CD4-positive, alpha-beta memory T cell (primary cell): ENCODE measurements around the gene ACBD4. TPM values are rescaled to one million over a fixed set of nuclear protein-coding genes. Genes with fewer than 3 reads are reported as not detected.

ENCODE experiments used
- CTCF ChIA-PET: fragments of 350-600 bp; sonication (Branson Sonifier 250); formaldehyde crosslinking; loops from one replicate; lab custom pipeline; 2021; ENCODE audit warnings: inconsistent platforms; ENCODE audit not compliant: partially characterized antibody; lab: Charles Lee
- POLR2A ChIA-PET: fragments of 350-600 bp; sonication (Branson Sonifier 250); formaldehyde crosslinking; loops from one replicate; lab custom pipeline; 2021; ENCODE audit not compliant: partially characterized antibody; lab: Charles Lee
- DNase-seq, 5 donors: peaks; one replicate each; pipeline versions ENCODE4 v3.0.0 to v3.0.0-alpha.2; 2020 to 2022; ENCODE audit warnings: mixed read lengths in 1 of 5
- H3K27ac ChIP-seq: one replicate; pipeline ENCODE4 v1.7.0; 2013; ENCODE audit warnings: low read depth, low read length
- H3K27me3 ChIP-seq: 2 replicates; pipeline ENCODE4 v1.7.0; 2013; ENCODE audit warnings: mild to moderate bottlenecking, low read length, moderate library complexity; ENCODE audit not compliant: insufficient read depth
- H3K36me3 ChIP-seq: 2 replicates; pipeline ENCODE4 v1.7.0; 2013; ENCODE audit warnings: mild to moderate bottlenecking, low read length, moderate library complexity; ENCODE audit not compliant: insufficient read depth
- H3K4me1 ChIP-seq: 2 replicates; pipeline ENCODE4 v1.7.0; 2013; ENCODE audit warnings: mild to moderate bottlenecking, low read length, moderate library complexity; ENCODE audit not compliant: insufficient read depth
- H3K4me3 ChIP-seq, 2 donors: one replicate each; pipeline ENCODE4 v1.7.0; 2013; ENCODE audit warnings: low read length in 2 of 2, mild to moderate bottlenecking in 1 of 2
- H3K9me3 ChIP-seq, 2 donors: one replicate each; pipeline ENCODE4 v1.7.0; 2013; ENCODE audit warnings: low read length in 2 of 2, control low read depth in 1 of 2; ENCODE audit not compliant: control insufficient read depth in 1 of 2
- H3K27ac Mint-ChIP-seq, 7 donors: one replicate each; pipeline ENCODE4 v1.8.0; 2020 to 2021; ENCODE audit warnings: mixed read lengths in 7 of 7, mild to moderate bottlenecking in 6 of 7, inconsistent platforms in 3 of 7, moderate library complexity in 3 of 7
- H3K27me3 Mint-ChIP-seq, 2 donors: one replicate each; pipeline ENCODE4 v1.8.0; 2020 to 2021; ENCODE audit warnings: mixed read lengths in 2 of 2
- H3K36me3 Mint-ChIP-seq, 2 donors: one replicate each; pipeline ENCODE4 v1.8.0; 2020 to 2021; ENCODE audit warnings: mixed read lengths in 2 of 2, inconsistent platforms in 1 of 2, mild to moderate bottlenecking in 1 of 2
- H3K4me1 Mint-ChIP-seq, 4 donors: one replicate each; pipeline ENCODE4 v1.8.0; 2020 to 2021; ENCODE audit warnings: mixed read lengths in 4 of 4, mild to moderate bottlenecking in 1 of 4
- H3K4me3 Mint-ChIP-seq, 8 donors: one replicate each; pipeline ENCODE4 v1.8.0; 2020 to 2021; ENCODE audit warnings: mixed read lengths in 8 of 8, mild to moderate bottlenecking in 7 of 8, moderate library complexity in 6 of 8, inconsistent platforms in 3 of 8
- H3K9me3 Mint-ChIP-seq, 8 donors: one replicate each; pipeline ENCODE4 v1.8.0; 2020 to 2021; ENCODE audit warnings: mixed read lengths in 8 of 8, mild to moderate bottlenecking in 5 of 8, inconsistent platforms in 3 of 8, moderate library complexity in 1 of 8
- intact Hi-C: fragments of 100-400 bp; cut with micrococcal nuclease; formaldehyde crosslinking; loops from one replicate; pipeline ENCODE4 v1.15.1; 2023
- polyA plus RNA-seq, 2 donors: library from polyadenylated mRNA; unstranded; fragments of 300-500 nt; fragmentation: Illumina TruSeq; gene quantifications; one replicate each; pipeline ENCODE4 v1.2.3, GENCODE V29; 2021
- total RNA-seq, 2 experiments: library from RNA; stranded (reverse); gene quantifications; one replicate each; pipeline ENCODE4 v1.2.3, GENCODE V29; 2021

The ACBD4 gene
- total and polyA plus RNA-seq, 4 experiments from 2014 or later: 10.3 to 48.1 (median 26.2) TPM

DNA sequence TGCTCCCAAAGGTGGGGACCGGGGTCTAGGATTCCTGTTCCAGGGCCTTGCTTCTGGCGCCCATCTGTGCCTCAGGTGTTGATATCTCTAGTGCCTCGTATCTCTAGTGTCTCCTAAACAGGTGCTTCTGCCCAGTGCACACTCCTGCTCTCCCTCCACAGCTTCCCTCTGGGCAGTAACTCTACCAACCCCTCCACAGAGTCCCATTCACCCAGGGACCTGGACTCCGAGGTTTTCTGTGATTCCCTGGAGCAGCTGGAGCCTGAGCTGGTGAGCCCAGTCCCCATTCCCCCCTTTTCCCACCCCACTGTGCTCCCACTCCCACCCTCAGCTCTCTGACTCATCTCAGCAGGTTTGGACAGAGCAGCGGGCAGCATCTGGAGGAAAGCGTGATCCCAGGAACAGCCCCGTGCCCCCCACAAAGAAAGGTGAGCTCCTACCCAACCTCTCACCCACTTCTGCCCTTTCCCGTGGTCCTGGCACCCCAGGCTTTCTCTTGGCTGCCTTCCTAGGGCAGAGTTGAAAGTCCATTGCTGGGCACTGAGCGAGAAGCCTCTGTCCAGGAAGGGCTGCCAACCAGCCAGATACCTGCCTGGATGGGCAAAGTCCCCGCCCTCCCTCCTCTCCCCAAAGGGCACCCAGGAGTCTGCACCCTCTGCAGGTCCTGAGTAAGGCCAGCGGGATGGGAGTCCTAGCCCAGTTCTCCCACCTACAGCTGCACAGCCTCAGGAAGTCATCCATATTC is 2.2 kb downstream of the ACBD4 start:
- H3K27ac ChIP-seq: no peak overlapping the region
- H3K4me3 Mint-ChIP-seq: peak overlapping the region in 2 of 8 donors; percentile 6 to 36
- peak overlapping the region in 2 of 7 donors; percentile 35 to 78 for H3K27ac Mint-ChIP-seq

GRCh38 chr17:45138911-45139532 is 3.5 kb downstream of the ACBD4 start:
- CTCF ChIA-PET: interaction anchor here (1.6 to 14.3 kb wide), 3 partner anchors 15 to 59 kb away, joined by 16 to 552 read pairs (median 37); partner anchors contain the start of genes HEXIM1 and HEXIM2
- DNase-seq: peak in 1 of 5 donors; percentile 11
- intact Hi-C loops: no loop called here

More for the DNA sequence above, 2.2 kb downstream of the ACBD4 start:
- DNase-seq: no peak
- Histone ChIP-seq H3K36me3 (no peaks in the 10 kb centered on the region), H3K9me3 (no peaks in the 10 kb centered on the region), H3K27me3 (no peaks in the 10 kb centered on the region), H3K4me1 (peaks cover 32% of the 10 kb centered on the region), H3K4me3 (no peak overlapping the region)
- Mint-ChIP-seq H3K9me3 (no peaks in the 10 kb centered on the region), H3K4me1 (peaks cover 15 to 49% (median 29%) of the 10 kb centered on the region in 4 donors), H3K27me3 (no peaks in the 10 kb centered on the region), H3K36me3 (peaks cover 0 to 10% of the 10 kb centered on the region in 2 donors)
- intact Hi-C loops: no loop called here
- ChIA-PET POLR2A (interaction anchor here (2.5 to 9.3 kb wide), 3 partner anchors 12 to 24 kb away, joined by 10 to 243 read pairs (median 41); partner anchors contain the start of genes HEXIM1 and HEXIM2), CTCF (interaction anchor here (1.6 to 14.3 kb wide), 2 partner anchors 17 to 60 kb away, joined by 16 to 552 read pairs; partner anchors contain the start of genes HEXIM1 and HEXIM2)

DNA sequence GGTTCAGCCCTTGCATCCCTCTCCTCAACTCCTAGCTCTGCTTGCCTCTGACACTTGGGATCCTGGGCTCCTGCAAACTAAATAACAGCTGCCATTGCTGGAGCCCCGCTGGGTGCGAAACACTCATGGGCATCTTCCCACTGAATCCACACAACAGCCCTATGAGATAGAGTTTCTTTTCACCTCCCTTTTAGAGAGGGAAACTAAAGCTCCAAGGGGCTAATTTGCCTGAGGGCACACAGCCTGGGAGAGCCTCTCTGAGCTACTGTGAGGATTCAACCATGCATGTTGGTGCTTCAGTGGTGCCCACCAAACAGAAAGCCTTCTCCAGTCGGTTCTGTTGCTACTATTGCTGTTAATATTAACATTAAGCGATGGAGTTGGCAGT is 4.0 kb downstream of the ACBD4 start:
- intact Hi-C loops: no loop called here
- Mint-ChIP-seq H3K36me3 (peaks cover 0 to 8% of the 10 kb centered on the region in 2 donors), H3K27me3 (no peaks in the 10 kb centered on the region), H3K4me3 (peak overlapping the region in 1 of 8 donors; percentile 4), H3K27ac (peak overlapping the region in 1 of 7 donors; percentile 70), H3K4me1 (peaks cover 13 to 53% (median 29%) of the 10 kb centered on the region in 4 donors), H3K9me3 (no peaks in the 10 kb centered on the region)
- Histone ChIP-seq H3K36me3 (no peaks in the 10 kb centered on the region), H3K27me3 (no peaks in the 10 kb centered on the region), H3K9me3 (no peaks in the 10 kb centered on the region), H3K4me3 (no peak overlapping the region), H3K27ac (no peak overlapping the region), H3K4me1 (peaks cover 40% of the 10 kb centered on the region)
- no peak for DNase-seq
- ChIA-PET POLR2A (interaction anchor here (2.5 to 9.3 kb wide), 2 partner anchors 10 to 22 kb away, joined by 10 to 243 read pairs; partner anchors contain the start of genes HEXIM1 and HEXIM2), CTCF (interaction anchor here (3.2 to 14.3 kb wide), 2 partner anchors 15 to 58 kb away, joined by 37 to 552 read pairs; partner anchors contain the start of genes HEXIM1 and HEXIM2)

More at GRCh38 chr17:45138911-45139532, 3.5 kb downstream of the ACBD4 start:
- Mint-ChIP-seq H3K27ac (peak overlapping the region in 1 of 7 donors; percentile 70), H3K4me1 (peaks cover 13 to 51% (median 28%) of the 10 kb centered on the region in 4 donors), H3K9me3 (no peaks in the 10 kb centered on the region), H3K36me3 (peaks cover 0 to 8% of the 10 kb centered on the region in 2 donors), H3K27me3 (no peaks in the 10 kb centered on the region), H3K4me3 (no peak overlapping the region)
- Histone ChIP-seq H3K4me3 (no peak overlapping the region), H3K36me3 (no peaks in the 10 kb centered on the region), H3K4me1 (peaks cover 35% of the 10 kb centered on the region), H3K9me3 (no peaks in the 10 kb centered on the region), H3K27me3 (no peaks in the 10 kb centered on the region), H3K27ac (no peak overlapping the region)
- POLR2A ChIA-PET: interaction anchor here (2.5 to 9.3 kb wide), 2 partner anchors 11 to 22 kb away, joined by 10 to 243 read pairs; partner anchors contain the start of genes HEXIM1 and HEXIM2

DNA sequence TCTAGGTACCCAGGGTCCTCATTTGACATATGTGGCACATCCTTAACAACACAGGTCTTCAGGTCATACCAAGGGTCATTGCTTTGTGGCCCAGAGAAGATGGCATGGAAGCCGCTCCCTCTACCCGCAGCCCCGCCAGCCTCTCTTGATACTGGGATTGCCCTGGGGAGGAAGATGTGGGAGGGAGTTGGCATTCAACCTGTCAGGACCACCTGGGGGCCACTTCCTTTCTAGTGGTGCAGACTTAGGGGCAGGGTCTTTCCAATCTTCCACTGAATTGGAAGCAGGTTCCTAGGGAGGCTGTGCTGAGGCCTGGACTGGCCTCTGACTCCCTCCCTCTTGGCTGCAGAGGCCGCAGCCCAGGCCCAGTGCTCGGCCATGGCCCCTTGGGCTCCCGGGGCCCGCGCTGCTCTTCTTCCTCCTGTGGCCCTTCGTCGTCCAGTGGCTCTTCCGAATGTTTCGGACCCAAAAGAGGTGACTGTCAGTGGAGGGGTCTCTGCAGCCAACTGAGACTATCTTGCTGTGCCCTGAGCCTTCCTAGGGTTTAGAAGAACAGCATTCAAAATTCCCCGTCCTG is 7.7 kb downstream of the ACBD4 start:
- ChIA-PET CTCF (interaction anchor here (22.4 kb wide), 1 partner anchor 8 kb away, joined by 552 read pairs; the partner anchor contains the start of genes ACBD4 and PLCD3), POLR2A (interaction anchor here (0.8 to 10.3 kb wide), 4 partner anchors 8 to 18 kb away, joined by 3 to 865 read pairs (median 11); partner anchors contain the start of genes ACBD4 and HEXIM2)
- peaks cover 0 to 12% of the 10 kb centered on the region in 2 donors for H3K36me3 Mint-ChIP-seq
- intact Hi-C loops: no loop called here
- Histone ChIP-seq H3K27me3 (no peaks in the 10 kb centered on the region), H3K27ac (no peak overlapping the region), H3K9me3 (no peaks in the 10 kb centered on the region), H3K4me1 (peaks cover 47% of the 10 kb centered on the region), H3K36me3 (no peaks in the 10 kb centered on the region), H3K4me3 (no peak overlapping the region)
- peak overlapping the region in 2 of 7 donors; percentile 68 to 70 for H3K27ac Mint-ChIP-seq
- peaks cover 0 to 5% (median 0%) of the 10 kb centered on the region in 8 donors for H3K9me3 Mint-ChIP-seq
- H3K4me1 Mint-ChIP-seq: peaks cover 15 to 58% (median 35%) of the 10 kb centered on the region in 4 donors
- H3K27me3 Mint-ChIP-seq: peaks cover 0 to 2% of the 10 kb centered on the region in 2 donors
- H3K4me3 Mint-ChIP-seq: peak overlapping the region in 6 of 8 donors; percentile 31 to 68 (median 58)
- DNase-seq: no peak

- Mint-ChIP-seq H3K4me1 (peaks cover 17 to 58% (median 37%) of the 10 kb centered on the region in 4 donors), H3K36me3 (peaks cover 0 to 15% of the 10 kb centered on the region in 2 donors), H3K27me3 (peaks cover 1 to 5% of the 10 kb centered on the region in 2 donors), H3K9me3 (peaks cover 0 to 10% (median 0%) of the 10 kb centered on the region in 8 donors), H3K4me3 (peak overlapping the region; percentile 33 to 68 (median 61)), H3K27ac (peak overlapping the region in 5 of 7 donors; percentile 17 to 72 (median 65))
- Histone ChIP-seq H3K27ac (peak overlapping the region; percentile 35), H3K27me3 (no peaks in the 10 kb centered on the region), H3K9me3 (no peaks in the 10 kb centered on the region), H3K36me3 (no peaks in the 10 kb centered on the region), H3K4me1 (peaks cover 47% of the 10 kb centered on the region), H3K4me3 (no peak overlapping the region)
- CTCF ChIA-PET: interaction anchor here (2.1 to 22.4 kb wide), 2 partner anchors 8 to 54 kb away, joined by 11 to 552 read pairs; partner anchors contain the start of genes ACBD4 and PLCD3
- POLR2A ChIA-PET: interaction anchor here (0.6 to 10.3 kb wide), 4 partner anchors 8 to 29 kb away, joined by 3 to 865 read pairs (median 6); partner anchors contain the start of genes ACBD4 and HEXIM2
- intact Hi-C loops: no loop called here
- no peak for DNase-seq
Observed at GRCh38 chr17:45143767-45144198, 8.3 kb downstream of the ACBD4 start.
